Trophoblast cell (in vitro differentiated cells and primary cell): Measurements from ENCODE around the gene CDC27.
"Not testable (repeated sequence)": the region's sequence is repeated elsewhere in the genome, so short reads cannot be mapped to it uniquely, and the experiment has no call there.

ENCODE experiments used
- DNase-seq, 2 donors: peaks; one replicate each; pipeline ENCODE4 v3.0.0-alpha.2; 2016
- H2AFZ ChIP-seq: 2 replicates; pipeline ENCODE4 v1.6.1; 2013; ENCODE audit warnings: low read length, moderate library complexity, mild to moderate bottlenecking; ENCODE audit not compliant: insufficient read depth, poor library complexity
- H2AK5ac ChIP-seq: 2 replicates; pipeline ENCODE4 v1.6.1; 2013; ENCODE audit warnings: mild to moderate bottlenecking, low read length
- H2BK120ac ChIP-seq: 2 replicates; pipeline ENCODE4 v1.6.1; 2013; ENCODE audit warnings: low read length, mild to moderate bottlenecking, moderate library complexity; ENCODE audit not compliant: insufficient read depth, poor library complexity
- H2BK12ac ChIP-seq: 2 replicates; pipeline ENCODE4 v1.6.1; 2013; ENCODE audit warnings: mild to moderate bottlenecking, low read length, moderate library complexity
- H2BK5ac ChIP-seq: 2 replicates; pipeline ENCODE4 v1.6.1; 2013; ENCODE audit warnings: low read length, low read depth, moderate library complexity, mild to moderate bottlenecking; ENCODE audit not compliant: poor library complexity
- H3K14ac ChIP-seq: 2 replicates; pipeline ENCODE4 v1.6.1; 2013; ENCODE audit warnings: mild to moderate bottlenecking, low read length
- H3K18ac ChIP-seq: 2 replicates; pipeline ENCODE4 v1.6.1; 2013; ENCODE audit warnings: mild to moderate bottlenecking, low read length
- H3K23ac ChIP-seq: 2 replicates; pipeline ENCODE4 v1.6.1; 2013; ENCODE audit warnings: low read length
- H3K27ac ChIP-seq: 2 replicates; pipeline ENCODE4 v1.5.1; 2013; ENCODE audit warnings: low read depth, mild to moderate bottlenecking, inconsistent platforms, low read length, moderate library complexity
- H3K27me3 ChIP-seq: 2 replicates; pipeline ENCODE4 v1.6.1; 2013; ENCODE audit warnings: inconsistent platforms, mild to moderate bottlenecking, low read length, moderate library complexity; ENCODE audit not compliant: insufficient read depth
- H3K36me3 ChIP-seq, 2 experiments: 1 replicate in 1 of 2; 2 replicates in 1 of 2; pipeline ENCODE4 v1.6.1; 2013; ENCODE audit warnings: low read length in 2 of 2, mild to moderate bottlenecking in 2 of 2, moderate library complexity in 1 of 2; ENCODE audit not compliant: insufficient read depth in 2 of 2, control insufficient read depth in 1 of 2
- H3K4ac ChIP-seq: 2 replicates; pipeline ENCODE4 v1.6.1; 2013; ENCODE audit warnings: low read depth, mild to moderate bottlenecking, low read length, moderate library complexity
- H3K4me1 ChIP-seq, 2 experiments: 1 replicate in 1 of 2; 2 replicates in 1 of 2; pipeline ENCODE4 v1.6.1; 2013; ENCODE audit warnings: low read length in 2 of 2, mild to moderate bottlenecking in 2 of 2, moderate library complexity in 1 of 2; ENCODE audit not compliant: insufficient read depth in 2 of 2, control insufficient read depth in 1 of 2
- H3K4me2 ChIP-seq: 2 replicates; pipeline ENCODE4 v1.6.1; 2013; ENCODE audit warnings: inconsistent platforms, mild to moderate bottlenecking, low read length, moderate library complexity
- H3K4me3 ChIP-seq: 2 replicates; pipeline ENCODE4 v1.5.1; 2013; ENCODE audit warnings: mild to moderate bottlenecking, low read depth, low read length, inconsistent platforms
- H3K79me1 ChIP-seq: one replicate; pipeline ENCODE4 v1.6.1; 2013; ENCODE audit warnings: low read length
- H3K79me2 ChIP-seq: 2 replicates; pipeline ENCODE4 v1.6.1; 2013; ENCODE audit warnings: low read length, mild to moderate bottlenecking; ENCODE audit not compliant: control insufficient read depth, insufficient read depth, poor library complexity
- H3K9ac ChIP-seq: 2 replicates; pipeline ENCODE4 v1.6.1; 2013; ENCODE audit warnings: mild to moderate bottlenecking, low read length
- H3K9me3 ChIP-seq: 2 replicates; pipeline ENCODE4 v1.6.1; 2013; ENCODE audit warnings: low read depth, mild to moderate bottlenecking, control low read depth, inconsistent platforms, low read length; ENCODE audit not compliant: insufficient read depth
- H4K12ac ChIP-seq: 2 replicates; pipeline ENCODE4 v1.6.1; 2013; ENCODE audit warnings: low read depth, mild to moderate bottlenecking, low read length, moderate library complexity
- H4K8ac ChIP-seq: 2 replicates; pipeline ENCODE4 v1.6.1; 2013; ENCODE audit warnings: low read depth, mild to moderate bottlenecking, low read length, moderate library complexity
- H4K91ac ChIP-seq: one replicate; pipeline ENCODE4 v1.6.1; 2013; ENCODE audit warnings: low read depth, mild to moderate bottlenecking, low read length, moderate library complexity
- WGBS: extraction: QIAGEN DNeasy Blood & Tissue Kit; methylation state at CpG from one replicate; pipeline ENCODE4 v1.1.7; 2013; ENCODE audit warnings: missing lambda C conversion rate; ENCODE audit not compliant: insufficient read length, insufficient coverage; ENCODE audit errors: extremely low coverage; 5-methylcytosine and 5-hydroxymethylcytosine counted together

Gene CDC27

DNA sequence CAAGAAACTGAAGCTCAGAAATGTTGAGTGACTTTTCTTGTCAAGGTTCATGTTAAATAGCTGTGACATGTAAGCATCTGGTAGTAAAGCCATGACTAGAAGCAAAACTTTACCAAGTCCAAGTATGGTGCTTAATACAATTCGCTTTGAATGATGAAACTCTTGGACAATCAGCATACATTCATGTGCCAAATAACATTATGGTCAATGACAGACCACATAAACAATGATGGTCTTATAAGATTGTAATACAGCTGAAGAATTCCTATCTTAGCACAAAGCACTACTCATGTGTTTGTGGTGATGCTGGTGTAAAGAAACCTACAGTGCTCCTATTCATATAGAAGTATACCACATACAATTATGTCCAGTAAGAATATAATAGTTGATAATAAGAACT is 112.9 kb downstream of the CDC27 start:
- H4K8ac ChIP-seq, result no peak overlapping the region
- H4K12ac ChIP-seq, result no peak overlapping the region
- no peak overlapping the region for H3K23ac ChIP-seq
- H2BK12ac ChIP-seq, result no peak overlapping the region
- no peak overlapping the region for H3K4ac ChIP-seq
- H3K79me2 ChIP-seq, result no peaks in the 10 kb centered on the region
- H3K9me3 ChIP-seq, result no peaks in the 10 kb centered on the region
- no peak overlapping the region for H2BK120ac ChIP-seq
- H3K4me1 ChIP-seq, result peaks cover 0 to 2% of the 10 kb centered on the region in 2 experiments
- no CpG with 5 or more reads among the region's 1 CpG for WGBS
- DNase-seq, result no peak
- no peak overlapping the region for H3K9ac ChIP-seq
- H4K91ac ChIP-seq, result no peak overlapping the region
- no peak overlapping the region for H2BK5ac ChIP-seq
- no peak overlapping the region for H3K27ac ChIP-seq
- H3K18ac ChIP-seq, result no peak overlapping the region
- no peak overlapping the region for H3K4me2 ChIP-seq
- no peak overlapping the region for H2AFZ ChIP-seq
- no peaks in the 10 kb centered on the region for H3K36me3 ChIP-seq
- H3K27me3 ChIP-seq, result no peaks in the 10 kb centered on the region
- H2AK5ac ChIP-seq, result no peak overlapping the region
- no peak overlapping the region for H3K4me3 ChIP-seq
- no peak overlapping the region for H3K14ac ChIP-seq
- H3K79me1 ChIP-seq, result no peaks in the 10 kb centered on the region

DNA sequence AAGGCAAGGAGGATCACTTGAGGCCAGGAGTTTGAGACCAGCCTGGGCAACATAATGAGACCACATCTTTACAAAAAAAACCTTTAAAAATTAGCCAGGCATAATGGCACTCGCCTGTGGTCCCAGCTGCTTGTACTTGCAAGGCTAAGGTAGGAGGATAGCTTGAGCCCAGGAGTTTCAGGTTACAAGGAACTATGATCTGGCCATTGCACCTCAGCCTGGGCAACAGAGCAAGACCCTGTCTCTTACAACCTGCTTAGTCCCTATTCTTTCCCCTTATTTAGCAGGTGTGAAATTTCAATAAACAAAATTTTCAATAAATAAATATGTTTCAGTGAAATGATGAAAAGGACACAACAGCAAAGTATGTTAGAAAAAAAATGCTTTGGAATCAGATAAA is 114.7 kb downstream of the CDC27 start:
- DNase-seq, H2BK120ac ChIP-seq, H3K79me2 ChIP-seq, H2AFZ ChIP-seq, H4K8ac ChIP-seq, H3K14ac ChIP-seq, H3K18ac ChIP-seq, H3K4ac ChIP-seq, H3K23ac ChIP-seq, H3K79me1 ChIP-seq, H3K9ac ChIP-seq, H3K4me1 ChIP-seq, H3K4me3 ChIP-seq, H3K27me3 ChIP-seq, H3K36me3 ChIP-seq, H2BK5ac ChIP-seq, H2AK5ac ChIP-seq, H4K12ac ChIP-seq, H3K9me3 ChIP-seq, H3K4me2 ChIP-seq, H2BK12ac ChIP-seq, H4K91ac ChIP-seq, H3K27ac ChIP-seq: not testable (repeated sequence)
- no CpG with 5 or more reads among the region's 1 CpG for WGBS

DNA sequence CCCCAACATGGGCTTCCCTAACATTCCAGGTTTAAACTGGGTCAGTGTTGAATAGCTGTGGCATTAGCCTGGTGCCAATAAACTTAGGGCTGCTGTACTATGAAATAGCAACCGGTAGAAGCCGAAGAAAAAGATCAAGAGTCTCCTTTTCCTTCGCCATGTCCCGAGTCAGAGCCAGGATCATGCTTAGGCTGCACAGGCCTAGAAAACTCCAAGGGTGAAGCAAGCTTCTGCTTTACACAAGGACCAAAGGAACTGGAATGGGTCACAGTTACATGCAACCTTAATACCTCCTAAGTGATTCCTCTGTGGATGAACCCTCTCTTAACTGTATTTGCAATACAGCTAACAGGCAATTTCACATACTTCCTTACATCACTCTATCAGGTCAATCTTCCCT is 115.5 kb downstream of the CDC27 start:
- H3K79me2 ChIP-seq, H3K27ac ChIP-seq, H2BK5ac ChIP-seq, H4K91ac ChIP-seq, H4K8ac ChIP-seq, H3K4me1 ChIP-seq, H3K36me3 ChIP-seq, H2BK12ac ChIP-seq, H3K23ac ChIP-seq, DNase-seq, H2AK5ac ChIP-seq, H4K12ac ChIP-seq, H3K18ac ChIP-seq, H3K9me3 ChIP-seq, H2BK120ac ChIP-seq, H3K4me2 ChIP-seq, H3K79me1 ChIP-seq, H3K4me3 ChIP-seq, H3K4ac ChIP-seq, H3K27me3 ChIP-seq, H3K9ac ChIP-seq, H2AFZ ChIP-seq, H3K14ac ChIP-seq: not testable (repeated sequence)
- WGBS, result no CpG with 5 or more reads among the region's 4 CpGs

DNA sequence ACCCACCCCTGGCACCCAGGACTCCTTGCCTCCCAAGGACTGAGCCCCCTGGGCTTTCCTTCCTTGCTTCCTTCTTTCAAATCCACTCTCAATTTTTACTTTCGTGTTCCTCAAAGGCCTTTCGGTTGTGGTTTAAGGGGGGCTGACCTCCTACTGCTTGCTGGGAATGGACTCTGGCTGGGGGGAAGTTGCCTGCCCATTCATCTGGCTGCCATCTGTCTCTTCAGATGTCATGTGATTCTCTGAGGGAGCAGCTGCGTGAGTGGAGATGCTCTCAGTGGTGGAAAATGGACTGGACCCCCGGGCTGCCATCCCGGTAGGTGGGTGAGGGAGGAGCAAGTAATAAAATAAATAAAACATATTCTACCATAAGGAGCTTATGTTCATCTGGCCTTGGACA is 116.2 kb downstream of the CDC27 start:
- no peak overlapping the region for H3K27ac ChIP-seq
- no peaks in the 10 kb centered on the region for H3K27me3 ChIP-seq
- peaks cover 0 to 2% of the 10 kb centered on the region in 2 experiments for H3K4me1 ChIP-seq
- no peaks in the 10 kb centered on the region for H3K79me2 ChIP-seq
- no peaks in the 10 kb centered on the region for H3K36me3 ChIP-seq
- H4K12ac ChIP-seq, result no peak overlapping the region
- H2BK120ac ChIP-seq, result no peak overlapping the region
- WGBS, result no CpG with 5 or more reads among the region's 5 CpGs
- no peak overlapping the region for H3K18ac ChIP-seq
- no peak overlapping the region for H3K23ac ChIP-seq
- H2BK5ac ChIP-seq, result no peak overlapping the region
- DNase-seq, result peak in 1 of 2 donors; percentile 2
- no peak overlapping the region for H3K4me3 ChIP-seq
- H2AFZ ChIP-seq, result no peak overlapping the region
- H3K14ac ChIP-seq, result no peak overlapping the region
- H3K79me1 ChIP-seq, result no peaks in the 10 kb centered on the region
- no peak overlapping the region for H4K8ac ChIP-seq
- H3K9ac ChIP-seq, result no peak overlapping the region
- no peak overlapping the region for H2BK12ac ChIP-seq
- H3K4me2 ChIP-seq, result no peak overlapping the region
- no peak overlapping the region for H4K91ac ChIP-seq
- no peaks in the 10 kb centered on the region for H3K9me3 ChIP-seq
- no peak overlapping the region for H3K4ac ChIP-seq
- H2AK5ac ChIP-seq, result no peak overlapping the region
